Epithelial cell of esophagus (primary cell): ENCODE measurements around the gene PKD1L1.

Experiments
- DNase-seq: peaks from one replicate; pipeline ENCODE4 v3.0.0; 2010; ENCODE audit warnings: low read depth
- H3K4me3 ChIP-seq: 2 replicates; pipeline ENCODE4 v1.5.1; 2011; ENCODE audit warnings: mild to moderate bottlenecking, low read length, control low read depth
- TF ChIP-seq, protein P1 (sequence below): IDR thresholded peaks from 2 replicates; pipeline ENCODE4 v1.5.1; 2011; ENCODE audit warnings: low read depth, mild to moderate bottlenecking, low read length, control low read depth, inconsistent platforms; ENCODE audit not compliant: insufficient read depth; ENCODE audit errors: missing control alignments

The PKD1L1 gene

DNA sequence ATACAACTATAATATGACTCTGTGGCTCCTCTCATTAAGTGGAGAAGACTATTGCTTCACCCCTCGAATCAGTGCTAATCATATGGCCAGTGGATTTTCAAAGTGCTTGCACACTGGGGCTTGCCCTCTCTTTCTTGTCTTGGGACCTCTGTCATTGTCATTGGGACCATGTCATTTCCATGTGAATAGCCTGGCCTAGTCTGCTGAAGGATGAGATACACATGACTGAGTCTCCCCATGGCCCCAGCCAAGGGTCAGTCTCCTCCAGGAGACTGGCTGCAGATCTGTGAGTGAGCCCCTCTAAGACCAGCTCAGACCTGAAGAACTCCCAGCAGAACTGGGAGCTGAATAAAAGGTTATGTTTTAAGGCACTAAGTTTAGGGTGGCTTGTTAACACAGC lies 39.5 kb downstream of the PKD1L1 start:
- no peak for DNase-seq
- TF ChIP-seq, protein P1, sequence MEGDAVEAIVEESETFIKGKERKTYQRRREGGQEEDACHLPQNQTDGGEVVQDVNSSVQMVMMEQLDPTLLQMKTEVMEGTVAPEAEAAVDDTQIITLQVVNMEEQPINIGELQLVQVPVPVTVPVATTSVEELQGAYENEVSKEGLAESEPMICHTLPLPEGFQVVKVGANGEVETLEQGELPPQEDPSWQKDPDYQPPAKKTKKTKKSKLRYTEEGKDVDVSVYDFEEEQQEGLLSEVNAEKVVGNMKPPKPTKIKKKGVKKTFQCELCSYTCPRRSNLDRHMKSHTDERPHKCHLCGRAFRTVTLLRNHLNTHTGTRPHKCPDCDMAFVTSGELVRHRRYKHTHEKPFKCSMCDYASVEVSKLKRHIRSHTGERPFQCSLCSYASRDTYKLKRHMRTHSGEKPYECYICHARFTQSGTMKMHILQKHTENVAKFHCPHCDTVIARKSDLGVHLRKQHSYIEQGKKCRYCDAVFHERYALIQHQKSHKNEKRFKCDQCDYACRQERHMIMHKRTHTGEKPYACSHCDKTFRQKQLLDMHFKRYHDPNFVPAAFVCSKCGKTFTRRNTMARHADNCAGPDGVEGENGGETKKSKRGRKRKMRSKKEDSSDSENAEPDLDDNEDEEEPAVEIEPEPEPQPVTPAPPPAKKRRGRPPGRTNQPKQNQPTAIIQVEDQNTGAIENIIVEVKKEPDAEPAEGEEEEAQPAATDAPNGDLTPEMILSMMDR, result no peak
- no peak overlapping the region for H3K4me3 ChIP-seq

DNA sequence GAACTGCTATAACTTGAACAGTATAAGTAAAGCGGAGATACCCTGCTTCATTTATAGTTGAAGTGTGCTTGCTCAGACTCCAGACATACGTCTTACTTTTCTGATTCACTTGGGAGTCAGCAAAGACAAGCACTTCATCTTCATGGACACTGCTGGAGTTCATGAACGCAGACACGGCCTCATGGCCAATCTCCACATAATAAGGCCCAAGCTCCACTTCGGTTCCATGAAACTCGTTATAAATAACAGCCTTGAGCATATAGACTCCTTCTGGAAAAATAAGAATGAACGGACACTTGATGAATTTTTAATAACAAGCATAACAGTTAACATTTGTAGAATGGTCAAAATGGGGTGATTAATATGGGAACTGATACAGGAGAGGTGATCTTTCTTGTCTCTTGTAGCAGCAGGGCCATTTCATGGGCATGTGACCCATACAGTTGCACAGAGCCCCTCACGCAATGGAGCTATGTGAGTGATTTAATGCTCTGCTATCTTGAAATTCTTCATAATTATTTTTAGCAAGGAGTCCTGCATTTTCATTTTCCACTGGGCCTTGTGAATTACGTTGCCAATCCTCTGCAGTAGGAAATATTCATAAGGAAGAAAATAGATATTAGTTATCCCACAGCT lies 40.2 kb downstream of the PKD1L1 start:
- no peak for DNase-seq
- TF ChIP-seq, protein P1, result no peak
- no peak overlapping the region for H3K4me3 ChIP-seq

DNA sequence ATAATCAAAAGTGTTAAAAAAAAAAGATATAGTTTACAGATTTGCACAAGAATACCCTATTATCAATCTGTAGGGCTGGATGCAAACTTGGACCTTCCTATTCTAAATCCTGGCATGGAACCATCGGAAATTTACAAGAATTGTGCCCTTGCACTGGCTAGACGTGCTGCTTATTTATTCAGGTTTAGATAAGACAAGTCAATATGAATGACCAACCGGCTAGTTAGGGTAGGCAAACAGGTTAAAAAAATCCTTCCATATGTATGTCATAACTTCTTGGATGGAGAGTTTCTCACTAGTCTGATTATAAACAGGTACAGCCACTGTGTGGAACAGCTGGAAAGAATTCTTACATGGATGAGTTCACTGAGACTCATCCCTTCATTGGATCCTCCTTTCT lies 41.4 kb downstream of the PKD1L1 start:
- no peak for DNase-seq
- H3K4me3 ChIP-seq, result no peak overlapping the region
- TF ChIP-seq, protein P1, result no peak

DNA sequence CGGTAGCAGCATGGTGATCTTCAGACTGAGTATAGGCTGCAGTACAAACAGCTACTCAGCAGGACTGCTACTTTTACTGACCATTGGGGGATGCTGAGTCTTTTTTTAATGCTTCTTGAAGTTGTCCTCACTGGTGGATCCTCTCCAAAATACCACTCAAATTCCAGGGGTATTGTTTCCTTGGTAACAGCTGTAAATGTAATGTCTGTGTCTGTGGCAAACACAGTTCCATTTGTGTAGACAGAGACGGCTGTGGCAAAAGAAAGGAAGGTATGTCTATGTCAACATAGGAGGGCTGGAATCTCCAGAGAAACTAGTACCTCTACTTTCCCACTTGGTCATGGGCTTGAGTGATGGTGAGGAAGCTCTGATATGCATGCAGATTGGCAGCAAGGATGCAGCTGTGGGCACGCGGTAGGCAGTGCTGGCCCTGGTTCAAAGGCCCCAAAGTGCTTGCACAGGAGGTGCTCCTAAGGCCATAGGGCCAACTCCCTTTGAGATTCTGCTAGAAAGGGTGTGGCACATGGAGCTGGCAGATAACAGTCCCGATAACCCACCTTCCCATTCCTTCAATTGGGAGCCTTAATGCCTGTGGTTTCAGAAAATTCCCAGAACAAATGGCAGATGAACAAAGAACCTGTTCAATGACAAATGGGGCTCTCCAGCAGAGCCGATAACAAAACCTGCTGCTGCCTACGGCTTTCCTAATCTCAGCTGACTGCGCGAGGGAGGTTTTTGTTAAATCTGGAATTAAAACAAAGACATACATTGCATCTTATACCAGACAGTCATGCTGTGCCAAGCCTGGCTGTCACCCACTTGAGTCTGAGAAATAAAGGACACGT lies 43.0 kb downstream of the PKD1L1 start:
- TF ChIP-seq, protein P1, result no peak
- no peak for DNase-seq
- no peak overlapping the region for H3K4me3 ChIP-seq

DNA sequence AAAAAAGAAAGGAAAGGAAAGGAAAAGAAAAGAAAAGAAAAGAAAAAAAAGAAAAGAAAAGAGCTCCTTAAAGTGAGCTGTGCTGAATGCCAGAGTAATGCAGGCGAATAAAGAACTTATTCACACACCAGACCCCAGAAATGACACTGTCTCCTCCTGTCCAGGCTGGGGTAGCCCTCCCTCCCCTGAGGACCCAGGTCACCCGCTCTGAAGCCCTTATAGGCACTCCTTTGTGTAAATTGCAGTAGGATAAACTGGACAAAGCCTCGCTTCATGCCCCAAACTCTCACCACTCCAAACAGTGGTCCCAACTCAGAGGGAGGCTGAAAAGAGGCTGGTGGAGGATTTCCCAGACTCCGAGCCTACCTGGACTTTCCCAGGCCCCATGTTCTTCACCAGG lies 46.3 kb downstream of the PKD1L1 start:
- no peak overlapping the region for H3K4me3 ChIP-seq
- TF ChIP-seq, protein P1, result no peak
- no peak for DNase-seq

DNA sequence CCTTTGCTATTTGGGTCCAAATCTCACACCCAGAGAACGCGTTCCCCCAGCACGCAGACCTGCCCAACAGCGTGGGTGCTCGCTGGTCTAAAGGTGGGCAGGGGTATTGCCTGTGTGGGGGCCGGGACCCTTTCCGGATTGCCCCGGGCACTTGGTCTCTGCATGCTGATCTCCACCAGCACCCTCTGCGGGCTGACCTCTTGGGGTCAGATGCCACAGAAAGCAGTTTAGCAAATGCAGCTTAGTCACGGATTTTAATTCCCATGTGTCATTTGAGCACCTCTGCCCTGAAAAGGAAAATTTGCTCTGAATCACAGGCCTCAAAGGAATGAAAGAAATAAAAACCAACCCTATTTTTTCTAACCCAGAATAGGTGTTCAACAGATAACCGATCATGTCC lies 46.7 kb downstream of the PKD1L1 start:
- no peak for DNase-seq
- no peak overlapping the region for H3K4me3 ChIP-seq
- TF ChIP-seq, protein P1, result no peak

DNA sequence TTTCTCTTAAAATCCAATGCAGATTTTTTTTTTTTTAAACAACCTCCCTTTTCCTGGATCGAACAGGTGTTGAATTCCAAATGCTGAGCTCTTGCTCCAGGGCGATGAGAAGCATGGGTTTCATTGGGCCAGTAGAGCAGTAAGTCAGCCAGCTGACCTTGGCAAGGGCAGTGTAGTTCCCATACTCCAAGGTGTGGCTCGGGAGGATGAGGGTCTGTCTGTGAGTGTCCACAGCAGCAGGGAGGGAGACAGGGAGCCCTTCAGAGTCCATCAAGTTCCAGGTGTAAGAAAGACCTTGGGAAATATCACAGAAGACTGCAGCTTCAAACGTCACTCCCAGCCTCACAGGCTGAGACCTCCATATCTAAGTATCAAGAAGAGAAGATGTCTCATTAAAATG lies 50.4 kb downstream of the PKD1L1 start:
- DNase-seq, result no peak
- TF ChIP-seq, protein P1, result no peak
- no peak overlapping the region for H3K4me3 ChIP-seq
